Hepatocyte (in vitro differentiated cells): ENCODE results near the gene TESK1. TPM values are rescaled to one million over a fixed set of nuclear protein-coding genes. Genes with fewer than 3 reads are reported as not detected.

Experiments
- DNase-seq: peaks from one replicate; pipeline ENCODE4 v3.0.0-alpha.2; 2016; ENCODE audit warnings: low spot score
- H2AFZ ChIP-seq: fragments of 200-600 bp; sonication (generic); 2 replicates; pipeline ENCODE4 v1.6.0; 2016; ENCODE audit warnings: antibody characterized with exemption, mild to moderate bottlenecking
- H3K27ac ChIP-seq: fragments of 200-600 bp; sonication (generic); 2 replicates; pipeline ENCODE4 v1.5.1; 2016; ENCODE audit warnings: mild to moderate bottlenecking
- H3K27me3 ChIP-seq: fragments of 200-600 bp; sonication (generic); 2 replicates; pipeline ENCODE4 v1.6.1; 2016
- H3K36me3 ChIP-seq: fragments of 200-600 bp; sonication (generic); replicated peaks from 2 replicates; pipeline ENCODE4 v1.5.1; 2016; ENCODE audit warnings: low read depth; ENCODE audit not compliant: insufficient read depth
- H3K4me1 ChIP-seq: fragments of 200-600 bp; sonication (generic); 2 replicates; pipeline ENCODE4 v1.5.1; 2016; ENCODE audit warnings: mild to moderate bottlenecking, moderate library complexity; ENCODE audit not compliant: insufficient read depth
- H3K4me2 ChIP-seq: fragments of 200-600 bp; sonication (generic); 2 replicates; pipeline ENCODE4 v1.6.0; 2016
- H3K4me3 ChIP-seq: fragments of 200-600 bp; sonication (generic); 2 replicates; pipeline ENCODE4 v1.5.1; 2016; ENCODE audit warnings: mild to moderate bottlenecking
- H3K79me2 ChIP-seq: fragments of 200-600 bp; sonication (generic); 2 replicates; pipeline ENCODE4 v1.6.0; 2017; ENCODE audit warnings: mild to moderate bottlenecking
- H3K9me2 ChIP-seq: fragments of 200-600 bp; sonication (generic); replicated peaks from 2 replicates; pipeline ENCODE4 v1.6.0; 2017; ENCODE audit warnings: mild to moderate bottlenecking; ENCODE audit not compliant: insufficient read depth
- H3K9me3 ChIP-seq: fragments of 200-600 bp; sonication (generic); 2 replicates; pipeline ENCODE4 v1.5.1; 2016; ENCODE audit warnings: low read depth, mild to moderate bottlenecking
- H4K20me1 ChIP-seq: fragments of 200-600 bp; sonication (generic); 2 replicates; pipeline ENCODE4 v1.6.0; 2016; ENCODE audit warnings: mild to moderate bottlenecking; ENCODE audit not compliant: insufficient read depth, poor library complexity, severe bottlenecking
- CTCF ChIP-seq: fragments of 200-600 bp; sonication (generic); IDR thresholded peaks from 2 replicates; pipeline ENCODE4 v1.5.1; 2016; ENCODE audit warnings: antibody characterized with exemption, mild to moderate bottlenecking; ENCODE audit not compliant: poor library complexity
- EZH2 ChIP-seq: fragments of 200-600 bp; sonication (generic); IDR thresholded peaks from 2 replicates; pipeline ENCODE4 v1.6.1; 2016; ENCODE audit warnings: antibody characterized with exemption, mild to moderate bottlenecking, borderline replicate concordance
- EZH2phosphoT487 ChIP-seq: fragments of 200-600 bp; sonication (generic); IDR thresholded peaks from one replicate; pipeline ENCODE4 v1.6.1; 2018; ENCODE audit warnings: antibody characterized with exemption, mild to moderate bottlenecking, low read depth, moderate library complexity; ENCODE audit not compliant: unreplicated experiment, severe bottlenecking
- WGBS: methylation state at CpG from one replicate; pipeline ENCODE4 v1.1.6; 2016; ENCODE audit warnings: low lambda C conversion rate; ENCODE audit errors: missing lambda C conversion rate; 5-methylcytosine and 5-hydroxymethylcytosine counted together
- polyA plus RNA-seq: library from polyadenylated mRNA; unstranded; fragments of >200 nt; fragmentation: Nextera tagmentation; extraction: Ambion mirVana; gene quantifications from 2 replicates; pipeline ENCODE4 v1.2.1, GENCODE V29; 2016
- total RNA-seq: library from RNA; depleted of rRNA; stranded (reverse); fragments of >200 nt; gene quantifications from 2 replicates; pipeline ENCODE4 v1.2.3, GENCODE V29; 2014

Gene TESK1
- total and polyA plus RNA-seq, 2 experiments from 2014 or later, result 17.4 to 30.3 TPM

GRCh38 chr9:35569206-35569605 is 35.9 kb upstream of the TESK1 start:
- no peaks in the 10 kb centered on the region for H4K20me1 ChIP-seq
- no peak overlapping the region for H3K27ac ChIP-seq
- 84% methylated on average over 5 of the region's 5 CpGs for WGBS

GRCh38 chr9:35570709-35571504 is 34.2 kb upstream of the TESK1 start:
- no peak for TF ChIP-seq EZH2
- no peak for TF ChIP-seq EZH2phosphoT487
- no peak for TF ChIP-seq CTCF
- Histone ChIP-seq H3K79me2 (no peaks in the 10 kb centered on the region), H3K4me2 (no peak overlapping the region), H3K4me3 (no peak overlapping the region), H3K27me3 (no peaks in the 10 kb centered on the region), H3K4me1 (no peaks in the 10 kb centered on the region), H2AFZ (no peak overlapping the region), H3K27ac (no peak overlapping the region), H3K9me3 (no peaks in the 10 kb centered on the region), H4K20me1 (no peaks in the 10 kb centered on the region), H3K9me2 (no peaks in the 10 kb centered on the region), H3K36me3 (no peaks in the 10 kb centered on the region)
- no peak for DNase-seq
- 92% methylated on average over 6 of the region's 6 CpGs for WGBS

More at GRCh38 chr9:35569206-35569605, 35.9 kb upstream of the TESK1 start:
- DNase-seq, result no peak
- Histone ChIP-seq H3K4me3 (no peak overlapping the region), H2AFZ (no peak overlapping the region), H3K4me1 (no peaks in the 10 kb centered on the region), H3K9me3 (no peaks in the 10 kb centered on the region), H3K9me2 (no peaks in the 10 kb centered on the region), H3K36me3 (no peaks in the 10 kb centered on the region), H3K27me3 (no peaks in the 10 kb centered on the region), H3K4me2 (no peak overlapping the region), H3K79me2 (no peaks in the 10 kb centered on the region)
- TF ChIP-seq CTCF (no peak), EZH2phosphoT487 (no peak), EZH2 (no peak)

GRCh38 chr9:35574578-35575122 is 30.4 kb upstream of the TESK1 start:
- no peak overlapping the region for H3K4me3 ChIP-seq
- H3K27ac ChIP-seq, result no peak overlapping the region
- H4K20me1 ChIP-seq, result no peaks in the 10 kb centered on the region
- 97% methylated on average over 2 of the region's 2 CpGs for WGBS
- DNase-seq, result no peak
- H3K4me1 ChIP-seq, result no peaks in the 10 kb centered on the region
- H2AFZ ChIP-seq, result no peak overlapping the region
- no peaks in the 10 kb centered on the region for H3K27me3 ChIP-seq
- H3K9me3 ChIP-seq, result no peaks in the 10 kb centered on the region
- no peak for TF ChIP-seq EZH2
- no peak for TF ChIP-seq CTCF
- no peak for TF ChIP-seq EZH2phosphoT487
- H3K4me2 ChIP-seq, result no peak overlapping the region
- H3K36me3 ChIP-seq, result no peaks in the 10 kb centered on the region
- no peaks in the 10 kb centered on the region for H3K79me2 ChIP-seq
- H3K9me2 ChIP-seq, result no peaks in the 10 kb centered on the region
